Hindlimb muscle (tissue), 1 donor: Measurements from ENCODE around the gene TSR2. TPM values are rescaled to one million over a fixed set of nuclear protein-coding genes. Genes with fewer than 3 reads are reported as not detected.
A peak's percentile ranks its signal among the peaks of the same experiment; 100 is the strongest.

ENCODE experiments used
- DNase-seq: peaks from one replicate; pipeline ENCODE4 v3.0.0-alpha.2; 2013
- polyA plus RNA-seq: library from polyadenylated mRNA; unstranded; fragments of 120-200 nt; gene quantifications from one replicate; pipeline ENCODE4 v1.2.1, GENCODE V29; 2013; ENCODE audit not compliant: insufficient read length

TSR2 gene
- polyA plus RNA-seq, result 45.4 TPM

GRCh38 chrX:54439960-54440871 is at the start of gene TSR2:
TSS of gene TSR2 (plus strand) at chrX:54440404. CDS start at chrX:54440422, 18 bp downstream.
- peak; percentile 87 for DNase-seq

- DNase-seq, result no peak
Measured at GRCh38 chrX:54397113-54397512, 43.1 kb upstream of the TSR2 start.

GRCh38 chrX:54407266-54407665 is 32.9 kb upstream of the TSR2 start:
- no peak for DNase-seq

- peak; percentile 4 for DNase-seq
Measured at GRCh38 chrX:54411732-54412131, 28.5 kb upstream of the TSR2 start.

GRCh38 chrX:54413753-54414152 is 26.5 kb upstream of the TSR2 start:
- no peak for DNase-seq

- peak; percentile 8 for DNase-seq
Measured at GRCh38 chrX:54415534-54416350, 24.5 kb upstream of the TSR2 start.

GRCh38 chrX:54416965-54417364 is 23.2 kb upstream of the TSR2 start:
- no peak for DNase-seq

GRCh38 chrX:54419559-54420302 is 20.5 kb upstream of the TSR2 start:
- no peak for DNase-seq

GRCh38 chrX:54422168-54422567 is 18.0 kb upstream of the TSR2 start:
- DNase-seq, result no peak

GRCh38 chrX:54423161-54423888 is 16.9 kb upstream of the TSR2 start:
- DNase-seq, result no peak

- DNase-seq, result no peak
Measured at GRCh38 chrX:54427837-54428424, 12.3 kb upstream of the TSR2 start.

- no peak for DNase-seq
Measured at GRCh38 chrX:54430519-54430918, 9.7 kb upstream of the TSR2 start.

- no peak for DNase-seq
Measured at GRCh38 chrX:54435121-54435520, 5.1 kb upstream of the TSR2 start.

- no peak for DNase-seq
Measured at GRCh38 chrX:54442790-54443189, 2.6 kb downstream of the TSR2 start.

GRCh38 chrX:54444752-54445151 is 4.5 kb downstream of the TSR2 start:
- DNase-seq, result no peak

GRCh38 chrX:54446084-54446483 is 5.9 kb downstream of the TSR2 start:
- no peak for DNase-seq

GRCh38 chrX:54447461-54447860 is 7.3 kb downstream of the TSR2 start:
- DNase-seq, result no peak

GRCh38 chrX:54449929-54450328 is 9.7 kb downstream of the TSR2 start:
- DNase-seq, result no peak

GRCh38 chrX:54452920-54453319 is 12.7 kb downstream of the TSR2 start:
- DNase-seq, result no peak

- no peak for DNase-seq
Measured at GRCh38 chrX:54470054-54470760, 30.0 kb downstream of the TSR2 start.
